HG03521 (cell line): ENCODE results near the gene ANXA2R.

Source experiments
- ATAC-seq: cut with Tn5 transposase; IDR thresholded peaks from one replicate; pipeline ENCODE4 v1.9.1; 2021; ENCODE audit warnings: mild to moderate bottlenecking, moderate library complexity; ENCODE audit not compliant: unreplicated experiment

The ANXA2R gene

DNA sequence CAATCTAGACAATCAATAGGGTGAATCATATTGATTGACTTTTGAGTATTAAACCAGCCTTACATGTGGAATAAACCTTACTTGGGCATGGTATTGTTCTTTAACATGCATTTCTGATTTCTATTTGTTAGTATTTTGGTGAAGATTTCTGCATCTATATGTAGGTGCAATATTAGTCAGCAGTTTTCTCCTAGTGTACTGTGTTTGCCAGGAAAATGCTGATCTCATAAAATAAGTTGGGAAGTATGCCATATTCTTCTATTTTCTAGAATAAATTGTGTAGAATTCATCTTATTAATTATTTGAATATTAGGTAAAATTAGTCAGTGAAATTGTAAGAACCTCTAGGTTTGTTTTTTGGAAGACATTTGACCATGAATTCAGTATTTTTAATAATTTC is 38.4 kb downstream of the ANXA2R start:
- no peak for ATAC-seq

DNA sequence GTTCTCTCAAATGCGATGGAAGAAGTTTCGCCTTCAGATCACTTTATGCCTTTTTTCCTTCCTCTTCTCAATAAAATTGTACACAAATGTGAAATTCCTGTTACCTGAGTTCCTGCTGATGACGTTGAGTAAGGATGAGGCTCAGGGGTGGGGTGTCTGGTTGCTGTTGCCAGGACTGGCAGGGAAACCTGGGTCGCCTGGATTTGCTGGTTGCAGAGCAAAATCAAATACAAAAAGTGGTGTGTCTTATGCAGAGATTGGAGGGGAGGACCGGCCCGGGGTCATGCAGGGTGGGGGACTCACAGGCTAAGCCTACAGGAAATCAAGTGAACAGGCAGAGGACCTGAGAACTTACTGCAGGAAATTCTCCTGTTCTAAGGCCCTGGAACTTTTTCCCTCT is 39.2 kb downstream of the ANXA2R start:
- ATAC-seq, result no peak

DNA sequence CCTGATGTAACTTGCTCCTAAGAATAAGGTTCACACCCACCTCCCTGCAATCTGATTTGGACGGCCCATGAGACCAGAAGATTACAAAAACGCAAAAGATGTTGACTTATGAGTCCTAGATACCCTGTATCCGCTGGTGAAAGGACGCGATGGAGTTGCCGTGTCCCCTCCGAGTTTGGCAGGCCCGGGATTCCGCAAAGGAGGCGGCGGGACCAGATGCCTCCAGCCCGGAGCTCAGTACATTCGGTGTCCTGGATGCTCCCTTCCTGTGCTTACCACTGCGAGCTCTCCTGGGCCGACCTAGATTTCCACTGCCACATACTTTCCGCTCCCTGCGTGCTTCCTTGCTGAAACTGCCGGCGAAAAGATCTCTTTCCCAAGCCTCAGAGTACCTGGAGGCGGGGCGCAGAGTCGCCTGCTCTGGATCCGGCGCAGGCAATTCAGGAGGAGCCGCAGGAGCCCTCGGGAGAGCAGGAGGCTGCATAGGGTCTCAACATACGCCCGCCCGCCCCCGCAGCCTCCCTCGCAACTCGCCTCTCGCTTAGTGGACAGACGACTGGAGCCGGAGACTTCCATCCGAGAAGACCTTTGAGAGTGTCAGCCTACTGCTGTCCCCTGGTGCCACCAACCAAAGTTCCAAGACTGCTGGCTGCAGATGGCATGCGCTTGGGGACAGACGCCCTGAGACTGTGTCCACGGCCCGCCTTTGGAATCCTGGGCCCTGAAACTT is 39.8 kb downstream of the ANXA2R start:
- no peak for ATAC-seq

DNA sequence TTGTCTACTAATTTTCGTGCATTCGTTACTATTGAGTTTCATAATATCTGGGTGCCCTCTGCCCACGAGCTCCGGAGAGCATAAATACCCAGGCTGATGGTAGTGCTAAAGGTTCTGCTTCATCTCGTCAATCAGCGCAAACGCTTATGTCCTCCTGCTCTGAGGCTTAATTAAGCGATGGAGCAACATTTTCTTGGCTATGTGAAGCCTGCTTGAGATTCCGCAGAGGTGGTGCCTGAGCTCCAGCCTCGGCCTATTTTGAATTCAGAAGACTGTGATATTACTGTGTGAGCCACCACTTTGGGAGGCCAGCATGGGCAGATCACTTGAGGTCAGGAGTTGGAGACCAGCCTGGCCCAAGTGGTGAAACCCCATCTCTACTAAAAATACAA is 44.8 kb downstream of the ANXA2R start:
- no peak for ATAC-seq

DNA sequence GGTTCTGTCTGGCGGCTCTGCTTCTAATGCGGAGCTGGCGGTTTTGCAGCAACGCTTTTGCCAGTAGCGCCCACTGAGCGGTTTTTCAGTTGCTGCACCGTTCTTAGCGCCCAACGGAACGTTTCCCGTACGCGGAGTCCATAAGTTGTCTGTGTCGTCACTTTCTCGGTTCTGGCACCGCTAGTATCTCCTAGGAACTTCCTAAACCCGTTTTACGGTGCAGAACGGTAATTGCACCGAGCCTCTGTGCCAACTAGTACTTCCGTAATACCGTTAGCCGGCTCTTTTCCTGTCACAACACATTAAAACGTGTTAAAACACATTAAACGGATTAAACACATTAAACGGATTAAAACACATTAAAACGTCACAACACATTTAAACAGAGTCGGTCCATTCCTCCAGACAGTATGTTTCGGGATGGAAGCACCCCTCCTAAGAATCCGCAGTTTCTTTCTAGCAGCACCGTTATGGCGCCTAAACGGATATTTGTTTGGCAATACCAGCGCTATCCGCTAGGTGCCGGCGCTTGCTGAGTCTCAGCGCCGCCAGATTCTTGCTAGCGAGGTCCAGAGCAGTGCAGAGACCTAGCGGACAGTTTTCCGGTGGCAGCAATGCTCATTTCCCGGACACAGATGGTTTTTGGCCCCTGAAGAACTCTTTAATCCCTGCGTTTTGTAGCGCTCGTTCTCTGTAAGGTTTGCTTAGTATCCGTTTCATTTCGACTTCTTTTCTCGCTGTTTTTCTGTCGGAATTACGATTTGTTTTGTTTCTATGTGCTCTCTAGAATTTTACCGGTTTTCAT is 45.4 kb downstream of the ANXA2R start:
- ATAC-seq, result peak; percentile 51

DNA sequence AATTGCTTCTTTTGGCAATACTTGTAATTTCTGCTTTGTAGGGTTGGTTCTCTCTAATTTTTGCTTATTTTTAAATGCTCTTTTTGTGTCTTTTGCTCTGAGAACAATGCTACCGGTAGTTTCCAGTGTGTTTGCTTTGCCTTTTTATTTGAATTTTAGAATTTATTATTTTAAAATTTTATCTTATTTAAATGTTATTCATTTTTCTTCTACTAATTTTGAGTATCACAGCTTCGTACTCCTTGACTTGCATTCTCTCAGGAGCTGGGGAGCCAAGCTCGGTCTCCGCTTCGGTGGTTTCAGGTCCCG is 45.9 kb downstream of the ANXA2R start:
- ATAC-seq, result no peak

DNA sequence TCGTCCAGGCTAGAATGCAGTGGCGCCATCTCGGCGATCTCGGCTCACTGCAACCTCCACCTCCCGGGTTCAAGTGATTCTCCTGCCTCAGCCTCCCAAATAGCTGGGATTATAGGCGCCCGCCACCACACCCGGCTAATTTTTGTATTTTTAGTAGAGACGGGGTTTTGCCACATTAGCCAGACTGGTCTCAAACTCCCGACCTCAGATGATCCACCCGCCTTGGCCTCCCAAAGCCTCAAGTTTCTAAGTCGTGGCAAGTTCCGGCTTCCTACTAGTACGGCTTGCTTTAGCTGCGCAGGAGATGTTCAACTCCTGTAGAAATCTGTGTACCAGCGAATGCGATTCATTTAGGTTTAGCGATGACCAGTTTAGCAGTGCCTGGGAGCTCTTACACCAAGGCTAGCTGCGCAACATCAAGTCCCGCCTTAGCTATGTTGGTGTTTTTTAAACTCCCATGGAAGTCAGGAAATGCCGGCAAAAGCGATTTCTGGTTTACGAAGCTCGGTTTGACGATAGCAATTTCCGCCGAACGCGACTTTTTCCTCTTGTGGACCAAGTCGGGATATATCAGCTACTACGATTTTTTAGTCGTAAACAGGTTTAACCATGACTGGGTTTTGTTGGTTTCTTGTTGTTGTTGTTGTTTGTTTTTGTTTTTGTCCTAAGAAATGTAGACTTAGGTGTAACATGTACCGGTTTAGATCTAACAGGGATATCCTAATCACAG is 46.4 kb downstream of the ANXA2R start:
- no peak for ATAC-seq

DNA sequence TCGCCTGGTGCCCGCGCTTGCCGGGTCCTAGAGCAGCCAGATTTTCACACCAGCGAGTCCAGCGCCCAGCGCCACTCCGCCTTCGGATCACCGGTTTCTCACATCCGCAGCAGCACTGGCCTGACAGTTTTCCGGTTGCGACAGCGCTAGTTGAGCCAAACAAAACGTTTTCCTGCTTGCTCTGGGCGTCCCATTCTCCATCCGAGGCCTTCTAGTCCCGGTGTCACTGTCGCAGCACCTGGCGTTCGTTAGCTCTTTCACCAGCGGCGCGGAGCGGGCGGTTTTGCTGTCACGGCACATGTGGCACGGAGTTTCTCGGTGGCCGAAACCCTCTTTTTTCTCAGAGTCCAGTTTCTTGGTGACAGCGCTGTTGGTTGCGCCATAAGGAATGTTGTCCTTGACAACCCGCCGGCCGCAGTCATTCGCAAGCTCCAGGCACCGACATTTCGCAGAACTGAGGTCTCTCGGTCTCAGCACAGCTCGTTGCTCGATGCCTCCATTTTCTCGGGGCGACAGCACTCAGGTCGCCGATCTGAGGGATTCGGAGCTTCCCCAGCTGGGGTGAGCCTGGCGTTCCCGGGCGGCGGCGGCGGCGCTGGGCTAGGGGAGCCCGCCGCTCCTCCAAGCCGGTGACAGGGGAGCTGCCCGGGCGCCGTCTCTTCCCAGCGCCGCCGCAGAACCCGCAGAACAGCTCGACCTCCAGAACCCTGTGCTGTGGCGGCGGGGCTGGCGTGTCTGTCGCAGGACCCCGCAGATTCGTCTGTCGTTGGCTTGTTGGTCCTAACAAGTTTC is 47.8 kb downstream of the ANXA2R start:
- ATAC-seq, result peak; percentile 37

DNA sequence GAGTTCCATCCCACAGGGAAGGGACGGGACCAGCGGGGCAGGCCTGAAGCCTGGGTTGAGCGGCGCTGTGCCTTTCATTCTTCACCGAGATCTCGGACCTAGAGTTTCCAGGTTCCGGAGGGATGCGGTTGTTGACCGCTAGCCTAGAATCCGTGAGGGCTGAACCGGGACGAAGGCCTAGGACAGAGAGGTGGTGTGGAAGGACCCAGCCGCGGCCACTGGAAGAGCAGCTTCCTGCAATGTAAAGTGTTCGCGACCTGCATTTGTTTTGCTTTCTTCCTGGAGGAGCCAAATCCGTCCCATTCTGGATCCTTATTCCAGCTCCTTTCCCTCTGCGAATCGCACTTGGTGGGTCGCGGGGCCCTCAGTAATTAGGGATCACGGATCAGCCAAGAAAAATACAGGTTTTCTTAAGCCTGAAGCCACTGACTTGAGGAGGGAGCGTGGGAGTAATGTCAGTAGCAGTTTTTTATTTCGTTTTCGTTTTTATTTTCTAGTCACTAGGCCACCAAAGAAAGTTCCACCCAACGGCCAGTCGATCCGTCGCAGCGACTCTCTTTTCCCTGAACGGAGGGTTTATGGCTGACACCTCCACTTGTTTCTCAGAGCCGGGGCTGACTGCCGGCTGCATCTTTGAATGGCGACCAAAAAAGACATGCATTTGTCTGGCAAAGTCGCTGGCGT is 48.6 kb downstream of the ANXA2R start:
- peak; percentile 20 for ATAC-seq

DNA sequence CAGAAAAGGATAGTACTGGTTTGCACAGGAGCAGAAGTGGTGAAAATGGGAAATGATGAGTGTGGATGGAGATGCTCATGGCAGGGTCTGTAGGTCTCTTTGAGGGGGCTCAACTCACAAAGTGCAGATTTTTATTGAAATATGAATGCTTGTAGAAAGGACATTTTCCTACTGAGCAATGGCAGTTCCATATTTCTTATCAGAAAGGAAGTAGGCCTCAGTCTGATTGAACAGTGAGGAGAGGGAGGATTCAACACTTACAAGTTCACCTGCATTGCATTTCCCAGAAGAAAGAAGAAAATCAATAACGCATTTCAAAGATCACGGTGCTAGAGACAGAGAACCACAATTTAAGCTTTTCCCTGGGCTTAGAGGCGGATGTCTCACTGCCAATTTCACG is 49.2 kb downstream of the ANXA2R start:
- ATAC-seq, result no peak
